ENCODE measurements around the gene CD300LB. TPM values are rescaled to one million over a fixed set of nuclear protein-coding genes. Genes with fewer than 3 reads are reported as not detected.

The CD300LB gene
- not detected in 2 replicates for total RNA-seq

DNA sequence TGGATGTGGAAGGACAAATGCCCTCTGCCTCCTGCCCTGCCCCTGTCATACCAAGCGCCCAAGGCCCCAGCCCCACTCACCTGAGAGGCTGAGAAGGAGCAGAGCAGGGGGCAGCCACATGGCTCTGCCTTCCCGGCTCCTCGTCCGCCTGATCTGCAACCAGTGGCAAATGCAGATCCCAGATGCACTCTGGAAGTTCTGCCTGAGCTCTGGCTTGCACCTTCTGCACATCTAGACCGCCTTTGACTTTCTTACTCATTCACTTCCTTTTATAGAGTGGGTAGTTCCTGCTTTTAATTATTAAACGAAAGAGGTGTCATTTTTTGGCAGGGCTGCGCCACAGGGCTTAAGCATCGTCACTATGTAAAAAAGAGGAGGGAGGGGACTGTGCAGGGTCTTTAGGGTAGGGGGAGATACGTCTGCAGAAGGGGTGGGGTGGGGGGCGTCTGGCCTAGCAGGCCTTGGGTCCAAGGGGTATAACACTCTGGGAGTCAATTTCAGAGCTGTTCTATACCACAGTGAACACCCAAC is at the start of gene CD300LB:
CD300LB (minus strand) TSS at position 245 of the 531 bp plus-strand sequence; CDS start at position 120, 125 bp downstream.

GRCh38 chr17:74567397-74567796 is 36.1 kb upstream of the CD300LB start, which contains the start of gene CD300H:
CD300H (minus strand) TSS chr17:74567509.

GRCh38 chr17:74545843-74546230 is 14.6 kb upstream of the CD300LB start, which contains the start of gene CD300C:
CD300C (minus strand) TSS chr17:74546115; CDS start chr17:74545782, 333 bp downstream.

Other genes starting within 250 kb of the CD300LB start
- not detected in 2 replicates for gene KIF19, start 205.2 kb downstream of the CD300LB start, total RNA-seq
- not detected in 2 replicates for gene BTBD17, start 169.6 kb downstream of the CD300LB start, total RNA-seq
- gene GPR142, start 164.0 kb downstream of the CD300LB start, total RNA-seq, result not detected in 2 replicates
- gene GPRC5C, start 99.4 kb downstream of the CD300LB start, total RNA-seq, result 3.2 and 5.0 TPM in 2 replicates
- not detected in 2 replicates for gene CD300A, start 64.8 kb downstream of the CD300LB start, total RNA-seq
- gene CD300C, start 14.6 kb upstream of the CD300LB start, total RNA-seq, result not detected in 2 replicates
- gene CD300H, start 36.0 kb upstream of the CD300LB start, total RNA-seq, result not detected in 2 replicates
- not detected in 2 replicates for gene CD300LD, start 60.8 kb upstream of the CD300LB start, total RNA-seq
- not detected in 2 replicates for gene CD300E, start 92.3 kb upstream of the CD300LB start, total RNA-seq
- gene CD300LF, start 181.4 kb upstream of the CD300LB start, total RNA-seq, result not detected in 2 replicates
- gene RAB37, start 205.8 kb upstream of the CD300LB start, total RNA-seq, result 0.49 and 0.85 TPM in 2 replicates
- gene NHERF1, start 217.2 kb upstream of the CD300LB start, total RNA-seq, result 15.4 and 23.3 TPM in 2 replicates
- gene NAT9, start 244.9 kb upstream of the CD300LB start, total RNA-seq, result 39.3 and 42.5 TPM in 2 replicates

Measured in hair follicle dermal papilla cell (primary cell).